GM23248 (cell line): ENCODE measurements around the gene DYSF. TPM values are rescaled to one million over a fixed set of nuclear protein-coding genes. Genes with fewer than 3 reads are reported as not detected.

Source experiments
- DNase-seq: peaks from one replicate; pipeline ENCODE4 v3.0.0-alpha.2; 2015
- H2AFZ ChIP-seq: fragments of 200-600 bp; sonication (generic); 2 replicates; pipeline ENCODE4 v1.6.1; 2016; ENCODE audit warnings: antibody characterized with exemption
- H3F3A ChIP-seq: fragments of 200-600 bp; sonication (generic); 2 replicates; pipeline ENCODE4 v1.6.1; 2016; ENCODE audit warnings: mild to moderate bottlenecking, antibody characterized with exemption, mixed run types; ENCODE audit not compliant: insufficient read depth
- H3K27ac ChIP-seq: fragments of 200-600 bp; sonication (generic); 2 replicates; pipeline ENCODE4 v1.5.1; 2016; ENCODE audit warnings: mild to moderate bottlenecking
- H3K27me3 ChIP-seq: fragments of 200-600 bp; sonication (generic); replicated peaks from 2 replicates; pipeline ENCODE4 v1.6.1; 2016; ENCODE audit warnings: mild to moderate bottlenecking; ENCODE audit not compliant: insufficient read depth
- H3K36me3 ChIP-seq: fragments of 200-600 bp; sonication (generic); 2 replicates; pipeline ENCODE4 v1.6.1; 2016; ENCODE audit warnings: low read depth, mild to moderate bottlenecking
- H3K4me1 ChIP-seq: fragments of 200-600 bp; sonication (generic); 2 replicates; pipeline ENCODE4 v1.6.1; 2016; ENCODE audit warnings: mild to moderate bottlenecking; ENCODE audit not compliant: insufficient read depth
- H3K4me2 ChIP-seq: fragments of 200-600 bp; sonication (generic); one replicate; pipeline ENCODE4 v1.6.1; 2016; ENCODE audit warnings: mild to moderate bottlenecking; ENCODE audit not compliant: unreplicated experiment
- H3K4me3 ChIP-seq: fragments of 200-600 bp; sonication (generic); 2 replicates; pipeline ENCODE4 v1.5.1; 2016; ENCODE audit warnings: mild to moderate bottlenecking
- H3K79me2 ChIP-seq: fragments of 200-600 bp; sonication (generic); 2 replicates; pipeline ENCODE4 v1.6.1; 2016; ENCODE audit warnings: mild to moderate bottlenecking; ENCODE audit not compliant: insufficient read depth
- H3K9ac ChIP-seq: fragments of 200-600 bp; sonication (generic); 2 replicates; pipeline ENCODE4 v1.6.1; 2016; ENCODE audit warnings: mild to moderate bottlenecking
- H3K9me2 ChIP-seq: fragments of 200-600 bp; sonication (generic); 2 replicates; pipeline ENCODE4 v1.6.1; 2016; ENCODE audit warnings: mixed run types, mild to moderate bottlenecking, moderate library complexity; ENCODE audit not compliant: insufficient read depth
- H3K9me3 ChIP-seq: fragments of 200-600 bp; sonication (generic); one replicate; pipeline ENCODE4 v1.6.1; 2017; ENCODE audit warnings: low read depth
- H4K20me1 ChIP-seq: fragments of 200-600 bp; sonication (generic); 2 replicates; pipeline ENCODE4 v1.6.0; 2016; ENCODE audit not compliant: insufficient read depth
- EZH2 ChIP-seq: fragments of 200-600 bp; sonication (generic); IDR thresholded peaks from 2 replicates; pipeline ENCODE4 v1.6.1; 2018; ENCODE audit warnings: antibody characterized with exemption, mild to moderate bottlenecking; ENCODE audit not compliant: insufficient read depth, poor library complexity, severe bottlenecking
- EZH2phosphoT487 ChIP-seq: fragments of 200-600 bp; sonication (generic); IDR thresholded peaks from 2 replicates; pipeline ENCODE4 v1.6.1; 2018; ENCODE audit warnings: antibody characterized with exemption, moderate library complexity, mild to moderate bottlenecking, low read depth; ENCODE audit not compliant: insufficient read depth
- WGBS, 2 experiments: methylation state at CpG; one replicate each; pipeline ENCODE4 v1.1.6; 2015 to 2017; ENCODE audit warnings: low lambda C conversion rate in 2 of 2, low coverage in 1 of 2; ENCODE audit errors: missing lambda C conversion rate in 2 of 2; 5-methylcytosine and 5-hydroxymethylcytosine counted together
- in situ Hi-C: fragments of 300-500 bp; cut with MboI; formaldehyde crosslinking; loops from 2 replicates; pipeline ENCODE4 v1.15.0; 2020
- polyA plus RNA-seq: library from polyadenylated mRNA; unstranded; fragments of >200 nt; fragmentation: Nextera tagmentation; extraction: Ambion mirVana; gene quantifications from 2 replicates; pipeline ENCODE4 v1.2.1, GENCODE V29; 2016
- total RNA-seq: library from RNA; depleted of rRNA; stranded (reverse); fragments of >200 nt; shearing (Covaris generic); gene quantifications from 2 replicates; pipeline ENCODE4 v1.2.3, GENCODE V29; 2014

DYSF gene
- total and polyA plus RNA-seq, 2 experiments from 2014 or later, result 0.25 to 0.54 TPM

DNA sequence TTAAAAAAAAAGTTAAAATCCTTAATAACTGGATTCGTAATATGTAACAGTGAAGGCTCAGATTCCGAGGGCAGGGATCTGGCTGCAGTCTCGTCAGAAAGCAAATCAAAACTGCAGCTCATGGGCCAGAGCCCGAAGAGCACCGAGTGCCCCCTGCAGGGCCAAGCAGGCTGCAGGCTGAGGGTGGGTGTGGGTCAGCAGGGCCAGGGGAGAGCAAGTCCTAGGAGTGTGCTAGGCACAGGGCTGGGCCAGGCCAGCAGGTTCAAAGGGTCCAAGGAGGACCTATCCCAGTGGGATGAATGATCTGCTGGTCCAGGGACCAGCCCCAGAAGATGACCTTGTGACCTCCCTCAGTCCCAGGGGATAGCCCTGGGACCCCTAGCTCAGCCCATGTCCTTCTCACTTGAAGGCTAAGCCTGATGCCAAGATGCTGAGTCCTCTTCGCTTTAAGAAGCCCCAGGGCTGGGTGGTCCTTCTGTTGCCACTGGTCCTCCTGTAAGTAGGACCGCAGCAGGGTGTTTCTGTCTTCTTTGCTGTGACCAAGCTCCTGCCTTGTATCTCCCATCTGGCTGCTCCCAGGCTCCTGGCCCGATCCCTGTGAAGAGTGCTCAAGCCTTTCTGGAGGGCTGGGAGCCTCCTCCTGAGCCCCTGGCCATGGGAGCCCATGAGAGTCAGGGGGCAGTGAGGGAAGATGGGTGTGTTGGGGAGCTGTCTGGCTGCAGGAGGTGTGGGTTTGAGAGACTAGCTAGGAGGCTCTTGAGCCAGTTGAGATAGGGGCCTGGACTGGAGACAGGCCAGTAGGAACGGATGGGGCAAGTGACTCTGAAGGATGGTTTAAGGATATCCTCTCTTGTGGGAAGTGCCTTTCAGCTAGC is 150.7 kb downstream of the DYSF start:
- peaks cover 1% of the 10 kb centered on the region for H3F3A ChIP-seq
- DNase-seq, result no peak
- 56 to 62% methylated on average over 9 of the region's 9 CpGs for WGBS, 2 experiments
- no peak overlapping the region for H3K9ac ChIP-seq
- no peaks in the 10 kb centered on the region for H3K36me3 ChIP-seq
- in situ Hi-C loops, result no loop called here
- no peaks in the 10 kb centered on the region for H4K20me1 ChIP-seq
- H3K27me3 ChIP-seq, result no peaks in the 10 kb centered on the region; the same call in none of the 2 replicates
- H3K4me2 ChIP-seq, result peak overlapping the region; percentile 55
- no peaks in the 10 kb centered on the region for H3K9me3 ChIP-seq
- H2AFZ ChIP-seq, result peak overlapping the region; percentile 64
- no peaks in the 10 kb centered on the region for H3K79me2 ChIP-seq
- TF ChIP-seq EZH2phosphoT487 (no peak), EZH2 (no peak)
- H3K4me1 ChIP-seq, result peaks cover 8% of the 10 kb centered on the region
- no peaks in the 10 kb centered on the region for H3K9me2 ChIP-seq
- no peak overlapping the region for H3K4me3 ChIP-seq
- H3K27ac ChIP-seq, result no peak overlapping the region

DNA sequence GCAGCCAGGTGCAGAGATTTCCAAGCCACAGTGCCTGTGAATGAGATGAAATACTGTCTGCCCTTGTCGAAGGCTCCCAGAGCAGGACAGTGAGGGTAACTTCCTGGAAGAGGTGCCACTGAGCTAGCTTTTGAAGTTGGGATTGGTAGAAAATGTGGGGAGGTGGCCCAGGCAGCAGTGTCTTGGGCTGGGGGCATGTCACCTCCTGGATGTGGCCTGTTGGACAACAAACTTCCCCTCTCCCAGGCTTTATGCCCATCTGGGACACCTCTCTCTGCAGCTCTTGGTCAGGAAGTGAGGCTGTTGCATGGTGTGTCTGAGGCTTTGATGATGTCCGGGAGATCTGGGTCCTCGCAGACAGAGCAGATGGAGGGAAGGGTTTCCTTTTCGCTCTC is 151.4 kb downstream of the DYSF start:
- Histone ChIP-seq H3K4me1 (peaks cover 14% of the 10 kb centered on the region), H3K9me2 (no peaks in the 10 kb centered on the region), H3K9me3 (no peaks in the 10 kb centered on the region), H3K27ac (no peak overlapping the region), H3K4me3 (no peak overlapping the region), H3F3A (peaks cover 8% of the 10 kb centered on the region), H4K20me1 (no peaks in the 10 kb centered on the region), H3K4me2 (no peak overlapping the region), H3K79me2 (no peaks in the 10 kb centered on the region), H3K27me3 (no peaks in the 10 kb centered on the region; the same call in none of the 2 replicates), H3K36me3 (no peaks in the 10 kb centered on the region), H3K9ac (no peak overlapping the region), H2AFZ (no peak overlapping the region)
- no peak for TF ChIP-seq EZH2phosphoT487
- TF ChIP-seq EZH2, result no peak
- WGBS, 2 experiments, result 60 to 68% methylated on average over 4 of the region's 4 CpGs
- in situ Hi-C loops, result no loop called here
- no peak for DNase-seq

DNA sequence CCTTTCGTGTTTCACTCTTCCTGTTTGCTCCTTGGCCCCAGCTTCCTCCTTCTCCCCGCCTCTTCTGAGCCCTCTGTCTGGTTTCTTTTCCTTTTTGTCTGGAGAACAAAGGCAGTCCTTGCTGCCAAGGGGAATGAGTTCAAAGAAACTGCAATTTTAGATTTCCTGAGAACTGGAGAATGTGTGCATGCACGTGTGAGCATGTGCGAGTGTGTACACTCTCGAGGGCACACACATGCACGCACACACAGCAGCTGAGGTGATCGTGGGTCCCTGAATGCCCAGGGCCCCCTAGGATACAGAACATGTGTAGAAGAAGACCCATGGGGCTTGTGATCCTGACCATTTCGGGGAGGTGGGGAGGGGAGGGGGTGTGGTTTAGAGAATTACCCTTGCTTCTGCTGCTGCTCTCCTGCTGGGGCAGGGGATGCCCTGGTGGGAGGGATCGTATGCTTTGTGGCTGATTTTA is 151.8 kb downstream of the DYSF start:
- Histone ChIP-seq H3K36me3 (no peaks in the 10 kb centered on the region), H3K79me2 (no peaks in the 10 kb centered on the region), H3K27me3 (no peaks in the 10 kb centered on the region; the same call in none of the 2 replicates), H3F3A (peaks cover 12% of the 10 kb centered on the region), H4K20me1 (no peaks in the 10 kb centered on the region), H3K4me2 (no peak overlapping the region), H3K27ac (no peak overlapping the region), H3K4me3 (no peak overlapping the region), H2AFZ (no peak overlapping the region), H3K9me2 (no peaks in the 10 kb centered on the region), H3K9ac (no peak overlapping the region), H3K4me1 (peaks cover 14% of the 10 kb centered on the region), H3K9me3 (no peaks in the 10 kb centered on the region)
- no peak for DNase-seq
- WGBS, 2 experiments, result 21 to 27% methylated on average over 8 to 9 of the region's 9 CpGs
- in situ Hi-C loops, result no loop called here
- TF ChIP-seq EZH2phosphoT487 (no peak), EZH2 (no peak)

DNA sequence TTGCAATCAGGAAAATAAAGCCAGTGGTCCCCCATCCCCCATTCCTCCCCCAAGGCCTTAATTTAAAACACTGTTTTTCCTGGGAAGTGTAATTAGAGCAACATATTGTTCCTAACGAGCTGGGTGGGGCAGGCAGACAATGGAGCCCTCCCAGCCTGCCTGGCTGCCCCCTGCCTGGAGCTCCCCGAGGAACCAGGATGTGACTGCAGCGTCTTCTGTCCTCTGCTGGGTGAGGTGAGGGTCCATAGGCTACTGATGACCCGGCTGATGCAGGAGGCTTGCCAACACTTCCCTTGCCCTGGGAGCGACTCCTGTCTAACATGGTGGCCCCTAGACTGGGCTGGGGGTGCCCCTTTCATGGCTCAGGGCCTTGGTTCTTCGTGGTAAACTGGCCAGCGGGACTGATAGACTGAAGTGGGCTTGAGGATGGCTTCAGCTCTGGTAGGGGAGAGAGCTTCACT is 152.4 kb downstream of the DYSF start:
- H3K9me3 ChIP-seq, result no peaks in the 10 kb centered on the region
- no peak overlapping the region for H3K4me2 ChIP-seq
- H3K27me3 ChIP-seq, result no peaks in the 10 kb centered on the region; the same call in none of the 2 replicates
- no peak overlapping the region for H2AFZ ChIP-seq
- H3K9ac ChIP-seq, result no peak overlapping the region
- H3K4me3 ChIP-seq, result no peak overlapping the region
- H3K27ac ChIP-seq, result no peak overlapping the region
- no peaks in the 10 kb centered on the region for H3K36me3 ChIP-seq
- H3F3A ChIP-seq, result peaks cover 12% of the 10 kb centered on the region
- TF ChIP-seq EZH2 (no peak), EZH2phosphoT487 (no peak)
- no peaks in the 10 kb centered on the region for H3K9me2 ChIP-seq
- no peaks in the 10 kb centered on the region for H4K20me1 ChIP-seq
- no peak for DNase-seq
- H3K79me2 ChIP-seq, result no peaks in the 10 kb centered on the region
- in situ Hi-C loops, result no loop called here
- peaks cover 14% of the 10 kb centered on the region for H3K4me1 ChIP-seq
- 46 to 53% methylated on average over 7 of the region's 7 CpGs for WGBS, 2 experiments
